NCI-H1417 (cell line): ENCODE data around the gene APBA2.
A peak's percentile ranks its signal among the peaks of the same experiment; 100 is the strongest.
"Not testable (repeated sequence)": the region's sequence is repeated elsewhere in the genome, so short reads cannot be mapped to it uniquely, and the experiment has no call there.

Experiments used
- DNase-seq, 3 experiments: peaks; one replicate each; lab custom pipeline; 2025; lab: John Stamatoyannopoulos, UW

Gene APBA2

DNA sequence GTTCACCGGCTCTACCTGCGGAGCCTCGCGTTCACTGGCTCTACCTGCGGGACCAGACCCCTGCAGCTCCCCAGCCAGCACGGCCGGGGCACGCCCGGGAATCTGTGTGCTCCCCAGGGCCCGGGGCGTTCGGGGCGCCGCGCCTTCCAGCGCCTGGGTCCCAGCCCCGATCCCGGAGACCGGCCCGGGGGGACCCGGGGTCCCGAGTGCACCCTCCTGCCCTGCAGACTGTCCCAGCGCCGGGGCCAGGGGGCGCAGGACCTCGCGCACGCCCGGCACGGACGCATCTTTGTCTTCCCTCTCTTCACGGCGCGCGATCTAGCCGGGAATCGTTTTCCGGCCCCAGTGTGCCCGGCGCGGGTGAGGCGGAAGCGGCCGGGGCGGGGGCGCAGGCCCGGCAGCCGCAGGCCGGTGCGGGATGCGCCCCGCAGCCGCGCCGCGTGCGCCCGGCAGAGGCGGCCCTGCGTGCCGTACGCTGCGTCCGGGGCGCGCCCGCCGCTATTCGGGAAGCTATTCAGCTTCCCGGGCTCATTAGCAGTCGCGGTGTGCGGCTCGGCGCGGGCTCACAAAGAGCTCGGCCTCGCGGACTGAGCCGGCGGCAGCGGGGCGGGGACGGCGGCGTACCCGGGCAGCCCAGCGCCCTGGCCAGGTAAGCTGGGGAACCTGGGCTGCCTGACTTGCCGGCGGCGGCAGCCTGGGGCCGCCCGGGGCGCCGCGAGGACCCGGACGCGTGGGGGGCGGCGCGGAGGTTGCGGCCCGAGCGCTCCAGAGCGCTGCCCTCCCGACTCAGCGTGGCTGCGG is at the start of gene APBA2:
Gene APBA2, plus strand, starts transcription at position 345 of the 801 bp plus-strand sequence. CDS start 167,911 bp downstream, outside the sequence.
- peak; percentile 36 to 85 (median 82) for DNase-seq

DNA sequence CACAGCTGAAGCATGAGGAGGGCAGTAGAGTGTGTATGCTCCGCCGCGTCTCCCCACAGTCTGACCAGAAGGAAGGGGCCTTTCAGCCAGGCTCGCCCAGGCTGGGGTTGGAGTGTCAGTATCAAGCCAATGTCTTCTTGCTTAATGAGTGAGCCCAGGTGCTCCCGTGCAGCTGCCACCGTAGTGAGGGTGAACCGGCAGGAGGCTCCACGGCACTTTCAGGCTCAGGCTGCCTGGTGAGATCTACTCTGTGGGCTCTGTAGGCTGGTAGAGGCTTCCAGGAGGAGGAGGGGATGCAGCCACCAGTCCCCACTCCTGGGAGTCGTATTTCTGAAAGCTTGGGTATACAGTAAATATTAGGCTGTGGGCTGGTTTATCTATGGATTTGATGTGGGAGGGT is 45.5 kb upstream of the APBA2 start:
- DNase-seq: not testable (repeated sequence)

DNA sequence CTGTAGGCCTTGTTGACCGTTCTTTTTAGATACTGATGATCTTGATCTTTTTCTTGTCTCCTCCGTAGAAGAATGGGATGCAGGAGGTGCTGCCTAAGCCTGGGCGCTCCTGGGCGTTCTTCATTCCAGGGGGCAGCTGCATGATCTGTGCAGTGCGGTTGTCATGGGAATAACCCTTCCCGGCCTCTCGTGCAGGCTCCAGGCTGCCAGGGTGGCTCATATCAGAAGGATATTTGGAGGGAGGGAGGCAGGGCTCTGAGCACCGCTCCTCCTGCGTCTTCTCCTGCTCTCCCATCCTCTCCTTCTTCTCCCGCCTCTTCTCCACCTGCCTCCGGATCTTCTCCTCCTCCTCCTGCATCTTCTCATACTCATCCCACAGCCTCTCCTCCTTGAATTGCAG is 43.6 kb upstream of the APBA2 start:
- DNase-seq: not testable (repeated sequence)

DNA sequence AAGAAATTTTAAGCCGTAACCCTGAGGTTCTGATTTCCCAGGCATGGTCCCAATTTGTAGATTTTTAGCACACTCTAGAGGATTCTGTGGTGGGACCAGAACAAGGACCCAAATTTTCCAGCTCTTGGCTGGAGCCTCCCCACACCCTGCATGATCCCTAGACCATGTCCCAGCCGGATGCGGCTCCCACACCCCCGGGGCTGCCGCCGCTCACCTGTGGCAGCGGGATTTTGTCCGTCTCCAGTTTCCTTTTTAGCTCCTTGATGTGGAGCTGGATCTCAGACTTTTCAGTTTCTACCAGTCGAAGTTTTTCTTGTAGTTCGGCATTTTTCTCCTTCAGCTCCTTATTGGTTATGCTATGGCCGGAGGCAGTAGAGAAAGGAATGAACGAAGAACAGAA is 42.3 kb upstream of the APBA2 start:
- not testable (repeated sequence) for DNase-seq

DNA sequence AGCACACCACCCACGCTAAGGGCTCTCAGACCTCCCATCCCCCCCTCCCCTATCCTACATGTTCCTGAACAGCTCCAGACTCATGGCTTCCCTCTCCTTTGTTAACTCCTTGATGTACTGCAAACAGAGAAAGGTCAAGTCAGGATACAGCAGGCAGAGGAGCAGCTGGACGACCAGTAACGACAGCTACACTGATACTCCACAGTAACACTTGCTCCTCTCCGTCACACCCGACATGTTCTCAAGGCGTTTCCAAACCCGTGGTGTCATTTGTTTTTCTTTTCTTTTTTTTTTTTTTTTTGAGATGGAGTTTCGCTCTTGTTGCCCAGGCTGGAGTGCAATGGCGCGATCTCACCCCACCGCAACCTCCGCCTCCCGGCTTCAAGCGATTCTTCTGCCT is 41.6 kb upstream of the APBA2 start:
- not testable (repeated sequence) for DNase-seq

DNA sequence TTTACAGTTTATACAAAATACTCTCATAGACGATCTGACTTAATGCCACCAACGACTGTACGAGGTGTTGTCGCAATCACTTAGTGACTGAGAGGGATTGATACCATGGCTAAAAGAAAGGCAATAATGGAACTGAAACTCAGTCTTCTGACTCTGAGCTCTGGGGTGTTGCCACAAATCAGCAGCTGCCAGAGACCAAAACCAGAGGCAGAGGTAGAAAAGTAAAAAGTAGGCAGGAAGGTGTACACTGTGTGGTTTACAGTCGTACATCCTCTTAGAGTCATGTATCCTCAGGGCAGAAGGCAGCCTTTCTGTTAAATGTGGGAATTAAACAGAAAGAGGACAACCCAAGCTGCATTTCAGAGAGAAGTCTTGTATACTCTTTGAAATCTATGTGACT is 38.5 kb upstream of the APBA2 start:
- not testable (repeated sequence) for DNase-seq

DNA sequence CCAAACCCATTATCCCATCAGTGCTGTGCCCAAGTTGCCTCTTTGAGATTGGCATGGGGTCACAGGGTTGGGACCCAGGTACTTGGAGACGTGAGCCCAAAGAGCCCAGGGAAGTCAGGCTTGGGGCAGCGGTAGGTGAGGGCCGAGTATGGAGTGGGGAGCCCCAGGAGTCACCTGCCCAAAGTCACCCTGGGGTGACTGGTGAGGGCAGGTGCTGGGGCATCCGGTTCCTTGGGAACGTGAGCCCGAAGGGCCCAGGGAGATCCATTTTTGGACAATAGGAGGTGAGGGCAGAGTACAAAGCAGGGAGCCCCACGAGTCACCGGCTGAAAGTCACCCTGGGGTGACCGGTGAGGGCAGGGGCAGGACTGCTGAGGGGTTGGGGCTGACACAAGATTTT is 37.8 kb upstream of the APBA2 start:
- not testable (repeated sequence) for DNase-seq

DNA sequence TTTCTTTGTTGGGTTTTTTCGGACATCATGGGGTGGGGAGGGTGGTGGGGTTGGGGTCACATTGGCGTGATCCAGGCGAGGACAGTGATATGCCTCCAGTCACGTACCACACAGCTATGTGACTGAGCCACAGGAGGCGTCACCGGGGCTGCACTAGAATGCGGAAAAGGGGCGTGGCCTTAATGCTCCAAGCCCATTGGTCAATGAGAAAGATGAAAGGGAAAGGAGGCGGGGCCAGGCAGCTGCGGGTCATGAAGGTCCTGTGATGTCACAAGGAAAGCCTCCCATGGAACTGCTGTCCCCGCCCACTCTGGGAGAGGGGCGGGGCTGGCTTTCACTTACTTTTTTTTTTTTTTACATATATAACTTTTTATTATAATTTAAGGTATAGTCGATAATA is 37.3 kb upstream of the APBA2 start, which contains the start of gene GOLGA6L7:
Gene GOLGA6L7, minus strand, starts transcription at position 124 of the 400 bp plus-strand sequence. Its CDS starts 95 bp downstream, at position 29.
- not testable (repeated sequence) for DNase-seq

DNA sequence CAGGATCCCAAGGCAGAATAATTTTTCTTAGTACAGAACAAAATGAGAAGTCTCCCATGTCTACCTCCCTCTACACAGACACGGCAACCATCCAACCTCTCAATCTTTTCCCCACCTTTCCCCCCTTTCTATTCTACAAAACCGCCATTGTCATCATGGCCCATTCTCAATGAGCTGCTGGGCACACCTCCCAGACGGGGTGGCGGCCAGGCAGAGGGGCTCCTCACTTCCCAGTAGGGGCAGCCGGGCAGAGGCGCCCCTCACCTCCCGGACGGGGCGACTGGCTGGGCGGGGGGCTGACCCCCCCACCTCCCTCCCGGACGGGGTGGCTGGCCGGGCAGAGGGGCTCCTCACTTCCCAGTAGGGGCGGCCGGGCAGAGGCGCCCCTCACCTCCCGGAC is 36.5 kb upstream of the APBA2 start:
- not testable (repeated sequence) for DNase-seq

DNA sequence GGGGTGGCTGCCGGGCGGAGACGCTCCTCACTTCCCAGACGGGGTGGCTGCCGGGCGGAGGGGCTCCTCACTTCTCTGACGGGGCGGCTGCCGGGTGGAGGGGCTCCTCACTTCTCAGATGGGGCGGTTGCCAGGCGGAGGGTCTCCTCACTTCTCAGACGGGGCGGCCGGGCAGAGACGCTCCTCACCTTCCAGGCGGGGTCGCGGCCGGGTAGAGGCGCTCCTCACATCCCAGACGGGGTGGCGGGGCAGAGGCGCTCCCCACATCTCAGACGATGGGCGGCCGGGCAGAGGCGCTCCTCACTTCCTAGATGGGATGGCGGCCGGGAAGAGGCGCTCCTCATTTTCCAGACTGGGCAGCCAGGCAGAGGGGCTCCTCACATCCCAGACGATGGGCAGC is 36.0 kb upstream of the APBA2 start:
- not testable (repeated sequence) for DNase-seq

- DNase-seq: not testable (repeated sequence)
These were observed 32.1 kb upstream of the APBA2 start for GRCh38 chr15:28853654-28854053.

DNA sequence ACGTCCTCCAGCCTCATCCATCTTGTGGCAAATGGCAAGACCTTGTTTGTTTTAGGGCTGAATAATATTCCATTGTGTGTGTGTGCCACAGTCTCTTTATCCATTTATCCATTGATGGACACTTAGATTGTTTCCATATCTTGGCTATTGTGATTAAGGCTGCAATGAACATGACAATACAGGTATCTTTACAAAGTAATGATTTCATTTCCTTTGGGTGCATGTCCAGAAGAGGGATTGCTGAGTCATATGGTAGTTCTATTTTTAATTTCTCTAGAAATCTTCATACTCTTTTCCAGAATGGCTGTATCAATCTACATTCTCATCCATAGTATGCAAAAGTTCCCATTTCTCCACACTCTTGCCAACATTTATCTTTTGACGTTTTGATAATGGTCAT is 31.2 kb upstream of the APBA2 start:
- DNase-seq: not testable (repeated sequence)

- DNase-seq: no peak
These were observed 24.7 kb upstream of the APBA2 start for GRCh38 chr15:28861031-28861534.

DNA sequence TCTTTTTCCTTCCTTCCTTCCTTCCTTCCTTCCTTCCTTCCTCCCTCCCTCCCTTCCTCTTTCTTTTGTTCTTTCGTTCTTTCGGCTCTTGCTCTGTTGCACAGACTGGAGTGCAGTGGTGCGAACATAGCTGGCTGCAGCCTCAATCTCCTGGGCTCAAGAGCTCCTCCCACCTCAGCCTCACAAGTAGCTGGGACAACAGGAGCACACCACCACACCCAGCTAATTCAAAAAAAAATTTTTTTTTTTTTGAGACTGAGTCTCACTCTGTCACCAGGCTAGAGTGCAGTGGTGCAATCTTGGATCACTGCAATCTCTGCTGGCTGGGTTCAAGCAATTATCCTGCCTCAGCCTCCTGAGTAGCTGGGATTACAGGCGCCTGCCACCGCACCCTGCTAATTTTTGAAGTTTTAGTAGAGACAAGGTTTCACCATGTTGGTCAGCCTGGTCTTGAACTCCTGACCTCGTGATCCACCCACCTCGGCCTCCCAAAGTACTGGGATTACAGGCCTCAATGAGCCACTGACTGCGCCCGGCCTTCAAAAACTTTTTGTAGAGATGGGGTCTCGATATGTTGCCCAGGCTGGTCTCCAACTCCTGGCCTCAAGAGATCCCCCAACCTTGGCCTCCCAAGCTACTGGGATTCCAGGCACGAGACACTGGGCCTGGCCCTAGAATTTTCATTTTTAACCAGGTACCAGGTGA is 24.0 kb upstream of the APBA2 start:
- not testable (repeated sequence) for DNase-seq

GRCh38 chr15:28868744-28869345 is 16.9 kb upstream of the APBA2 start:
- DNase-seq: no peak

- no peak for DNase-seq
These were observed 14.6 kb upstream of the APBA2 start for GRCh38 chr15:28871168-28871567.

DNA sequence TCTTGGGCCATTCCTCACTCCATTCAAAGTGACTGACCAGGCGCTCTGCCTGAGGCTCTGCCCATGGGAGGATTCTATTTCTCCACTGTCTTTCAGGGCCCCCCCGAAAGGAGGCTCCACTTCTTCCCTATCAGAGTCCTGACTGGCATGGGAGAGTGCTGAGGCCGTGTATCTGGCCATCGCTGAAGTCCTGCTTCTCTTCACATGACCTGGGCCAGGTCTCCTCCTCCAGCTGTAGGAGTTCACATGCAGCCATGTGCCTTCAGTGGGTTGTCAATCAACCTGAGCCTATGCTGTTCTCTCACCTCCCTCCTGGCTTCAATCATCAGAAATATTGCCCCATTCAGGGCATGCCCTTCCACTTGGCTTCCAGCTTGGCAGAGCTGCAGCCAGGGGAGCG is 12.8 kb upstream of the APBA2 start:
- no peak for DNase-seq

GRCh38 chr15:28873585-28874190 is 12.1 kb upstream of the APBA2 start:
- peak in 1 of 3 experiments; percentile 16 for DNase-seq

DNA sequence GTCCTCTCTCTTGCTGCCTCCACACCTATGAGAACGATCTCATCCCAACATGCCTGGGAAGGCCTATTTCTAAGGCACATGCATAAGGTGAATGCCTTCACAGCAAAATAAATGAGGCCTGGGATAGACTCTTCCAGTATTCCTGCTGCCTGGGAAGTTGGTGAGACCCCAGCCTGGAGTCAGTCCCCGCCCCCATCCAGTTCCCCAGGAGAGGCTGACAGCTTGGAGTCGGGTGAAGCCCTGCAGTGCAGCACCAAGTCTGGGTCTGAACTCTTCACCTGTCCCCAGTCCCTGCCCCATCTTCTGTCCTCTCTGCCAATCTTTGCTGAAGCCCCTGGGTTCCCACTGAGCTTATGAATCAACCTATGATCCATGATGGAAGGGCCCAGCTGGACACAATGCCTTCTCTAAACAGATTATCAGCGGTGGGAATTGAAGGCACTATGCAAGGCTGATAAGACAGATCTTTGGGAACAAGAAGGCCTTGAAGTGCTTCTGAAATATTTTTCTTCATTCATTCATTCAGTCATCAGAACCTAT is 10.2 kb upstream of the APBA2 start:
- no peak for DNase-seq

DNA sequence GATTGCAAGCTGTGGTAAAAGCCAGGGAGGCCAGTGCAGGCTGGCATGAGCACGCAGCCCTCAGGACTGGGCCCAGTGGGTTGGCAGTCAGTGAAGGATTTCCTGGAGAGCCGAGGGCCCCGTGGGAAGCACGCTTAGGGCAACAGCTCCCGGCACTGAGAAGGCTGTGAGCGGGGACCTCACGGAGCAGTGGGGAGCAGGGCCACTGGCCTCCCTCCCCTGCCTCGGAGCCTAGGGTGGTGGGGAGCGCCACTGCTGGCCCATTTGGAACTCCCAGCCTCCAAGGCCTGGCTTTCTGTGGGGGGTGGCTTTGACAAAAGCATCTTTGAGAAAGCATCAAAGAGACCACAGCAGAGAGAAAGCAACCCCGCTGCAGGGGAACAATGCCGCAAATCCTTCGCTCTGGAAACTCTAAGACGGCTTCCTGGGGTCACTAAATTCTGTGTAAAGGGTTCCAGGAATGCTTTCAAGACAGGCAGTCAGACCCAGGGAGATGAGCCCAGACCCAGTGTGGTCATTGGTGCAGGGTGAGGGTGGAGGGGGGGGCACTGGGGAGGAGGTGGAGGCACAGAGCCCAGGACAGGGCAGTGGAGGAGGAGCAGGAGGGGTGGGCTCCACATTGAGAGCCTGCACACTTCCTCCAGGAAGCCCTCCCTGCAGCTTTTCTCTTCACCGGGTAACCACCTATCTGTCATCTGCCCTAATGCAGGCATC is 9.5 kb upstream of the APBA2 start:
- DNase-seq: no peak

DNA sequence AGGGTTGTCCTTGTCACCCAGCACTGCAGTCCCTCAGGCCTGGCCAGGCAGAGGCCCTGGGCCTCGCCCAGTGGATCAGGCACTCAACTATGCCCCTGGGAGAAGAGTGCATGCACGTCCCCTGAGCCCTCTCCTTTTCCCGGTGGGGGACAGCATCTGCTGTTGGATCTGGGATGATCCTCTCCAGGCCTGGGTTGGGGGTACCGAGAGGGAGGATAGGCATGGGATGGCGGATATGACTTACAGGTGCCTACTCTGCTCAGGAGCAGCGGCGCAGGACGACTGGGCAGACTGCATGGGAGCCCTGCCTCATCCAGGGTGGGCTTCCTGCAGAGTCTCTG is 9.0 kb upstream of the APBA2 start:
- DNase-seq: no peak
